T-helper 2 cell (primary cell): ENCODE results near the gene SSNA1.

Source experiments
- DNase-seq, 5 experiments: peaks; one replicate each; pipeline versions ENCODE4 v3.0.0 to v3.0.0-alpha.2; 2012 to 2022

Gene SSNA1

GRCh38 chr9:137168573-137168903 lies 19.9 kb upstream of the SSNA1 start:
- no peak for DNase-seq

GRCh38 chr9:137168904-137169856 lies 19.3 kb upstream of the SSNA1 start:
- peak in 1 of 5 experiments; percentile 36 for DNase-seq

GRCh38 chr9:137169896-137170358 lies 18.5 kb upstream of the SSNA1 start, which contains the start of gene LRRC26:
LRRC26 (minus strand) TSS chr9:137170051; CDS start chr9:137169943, 108 bp downstream.
- DNase-seq, result no peak

- no peak for DNase-seq
Measured at GRCh38 chr9:137170486-137171148, 17.9 kb upstream of the SSNA1 start.

GRCh38 chr9:137171149-137171900 lies 17.2 kb upstream of the SSNA1 start:
- DNase-seq, result no peak

GRCh38 chr9:137172901-137173795 lies 15.3 kb upstream of the SSNA1 start:
- no peak for DNase-seq

GRCh38 chr9:137173796-137174664 lies 14.4 kb upstream of the SSNA1 start:
- no peak for DNase-seq

- no peak for DNase-seq
Measured at GRCh38 chr9:137174722-137175293, 13.7 kb upstream of the SSNA1 start.

- DNase-seq, result no peak
Measured at GRCh38 chr9:137175345-137175961, 13.0 kb upstream of the SSNA1 start.

- DNase-seq, result peak in 1 of 5 experiments; percentile 47
Measured at GRCh38 chr9:137176302-137177182, 11.9 kb upstream of the SSNA1 start.

- no peak for DNase-seq
Measured at GRCh38 chr9:137178201-137178938, 10.1 kb upstream of the SSNA1 start.

- DNase-seq, result no peak
Measured at GRCh38 chr9:137178939-137179630, 9.4 kb upstream of the SSNA1 start.

- DNase-seq, result no peak
Measured at GRCh38 chr9:137179761-137180160, 8.7 kb upstream of the SSNA1 start.

- no peak for DNase-seq
Measured at GRCh38 chr9:137180491-137180890, 8.0 kb upstream of the SSNA1 start.

- DNase-seq, result no peak
Measured at GRCh38 chr9:137181680-137182079, 6.8 kb upstream of the SSNA1 start.

- DNase-seq, result no peak
Measured at GRCh38 chr9:137182836-137183235, 5.6 kb upstream of the SSNA1 start.

- no peak for DNase-seq
Measured at GRCh38 chr9:137183980-137184595, 4.4 kb upstream of the SSNA1 start.
